ENCODE data around the gene CCHCR1.
"Not testable (repeated sequence)": the region's sequence is repeated elsewhere in the genome, so short reads cannot be mapped to it uniquely, and the experiment has no call there.

Gene CCHCR1, protein sequence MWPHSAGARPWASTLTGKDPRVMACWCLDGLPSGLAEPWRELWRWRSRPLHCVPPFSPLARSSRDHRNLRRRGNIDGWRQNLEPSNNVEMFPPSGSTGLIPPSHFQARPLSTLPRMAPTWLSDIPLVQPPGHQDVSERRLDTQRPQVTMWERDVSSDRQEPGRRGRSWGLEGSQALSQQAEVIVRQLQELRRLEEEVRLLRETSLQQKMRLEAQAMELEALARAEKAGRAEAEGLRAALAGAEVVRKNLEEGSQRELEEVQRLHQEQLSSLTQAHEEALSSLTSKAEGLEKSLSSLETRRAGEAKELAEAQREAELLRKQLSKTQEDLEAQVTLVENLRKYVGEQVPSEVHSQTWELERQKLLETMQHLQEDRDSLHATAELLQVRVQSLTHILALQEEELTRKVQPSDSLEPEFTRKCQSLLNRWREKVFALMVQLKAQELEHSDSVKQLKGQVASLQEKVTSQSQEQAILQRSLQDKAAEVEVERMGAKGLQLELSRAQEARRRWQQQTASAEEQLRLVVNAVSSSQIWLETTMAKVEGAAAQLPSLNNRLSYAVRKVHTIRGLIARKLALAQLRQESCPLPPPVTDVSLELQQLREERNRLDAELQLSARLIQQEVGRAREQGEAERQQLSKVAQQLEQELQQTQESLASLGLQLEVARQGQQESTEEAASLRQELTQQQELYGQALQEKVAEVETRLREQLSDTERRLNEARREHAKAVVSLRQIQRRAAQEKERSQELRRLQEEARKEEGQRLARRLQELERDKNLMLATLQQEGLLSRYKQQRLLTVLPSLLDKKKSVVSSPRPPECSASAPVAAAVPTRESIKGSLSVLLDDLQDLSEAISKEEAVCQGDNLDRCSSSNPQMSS

DNA sequence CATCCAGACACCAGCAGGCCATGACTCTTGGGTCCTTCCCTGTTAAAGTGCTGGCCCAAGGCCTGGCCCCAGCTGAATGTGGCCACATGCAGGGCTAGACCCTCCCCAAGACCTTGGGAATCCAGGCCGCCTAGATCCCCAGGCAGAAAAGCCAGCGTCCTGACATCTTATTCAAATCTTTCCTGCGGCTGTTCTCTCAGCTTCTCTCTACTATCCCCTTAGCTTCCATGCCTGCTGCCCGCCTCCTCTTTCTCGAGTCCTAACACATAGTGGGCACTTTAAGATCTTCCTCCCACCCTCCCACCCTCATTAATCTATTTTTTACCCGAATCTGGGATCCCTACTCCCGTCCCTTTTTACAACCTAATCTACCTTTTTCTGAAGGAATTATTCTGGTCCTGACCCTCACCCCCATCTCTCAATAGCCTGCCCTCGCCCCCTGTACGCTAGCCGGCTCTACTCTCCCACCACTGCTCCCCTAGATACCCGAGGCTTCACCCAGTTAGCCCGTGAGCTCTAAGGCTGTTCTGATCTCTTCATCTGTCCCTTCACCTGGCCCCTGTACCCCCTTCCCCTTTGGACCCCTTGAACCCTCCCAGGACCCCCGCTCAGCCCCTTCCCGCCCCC, at the start of gene CCHCR1:
CCHCR1 (minus strand) TSS at position 290 of the 627 bp plus-strand sequence; CDS start at position 88, 202 bp downstream.
- peaks cover 84% of the 10 kb centered on the region for H3K36me3 Mint-ChIP-seq (ENCODE audit: low read depth)
- H3K27me3 Mint-ChIP-seq = no peaks in the 10 kb centered on the region
- DNase-seq = peak; percentile 36
- peak within 1 kb of the TSS; percentile 90 for H3K4me3 Mint-ChIP-seq
- H3K27ac Mint-ChIP-seq = peak within 1 kb of the TSS; percentile 95
- H3K4me1 Mint-ChIP-seq (ENCODE audit: low read depth) = peaks cover 30% of the 10 kb centered on the region
- no peaks in the 10 kb centered on the region for H3K9me3 Mint-ChIP-seq

DNA sequence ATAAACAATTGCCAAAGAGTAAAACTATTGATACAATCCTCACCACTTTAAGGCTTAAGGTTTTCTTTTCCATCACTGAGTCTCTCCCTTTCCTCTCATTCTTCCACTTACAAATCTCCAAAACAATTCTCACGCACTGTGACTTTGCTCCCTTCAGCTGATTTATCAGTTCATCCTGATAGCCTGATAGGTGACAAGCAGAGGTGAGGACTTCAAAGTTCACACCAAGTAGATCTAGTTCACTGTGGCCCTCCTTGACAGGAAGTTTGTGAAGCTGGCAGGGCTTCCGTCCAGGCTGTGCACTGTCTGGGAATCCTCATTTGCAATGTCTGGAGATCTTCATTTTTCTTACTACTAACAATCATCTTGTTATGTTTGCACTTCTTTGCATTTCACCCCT, 48.0 kb upstream of the CCHCR1 start:
- H3K9me3 Mint-ChIP-seq = peaks cover 5% of the 10 kb centered on the region
- DNase-seq = no peak
- H3K36me3 Mint-ChIP-seq (ENCODE audit: low read depth) = peaks cover 7% of the 10 kb centered on the region
- no peak overlapping the region for H3K4me3 Mint-ChIP-seq
- H3K27me3 Mint-ChIP-seq = no peaks in the 10 kb centered on the region
- peaks cover 51% of the 10 kb centered on the region for H3K4me1 Mint-ChIP-seq (ENCODE audit: low read depth)
- H3K27ac Mint-ChIP-seq = peak overlapping the region; percentile 45

DNA sequence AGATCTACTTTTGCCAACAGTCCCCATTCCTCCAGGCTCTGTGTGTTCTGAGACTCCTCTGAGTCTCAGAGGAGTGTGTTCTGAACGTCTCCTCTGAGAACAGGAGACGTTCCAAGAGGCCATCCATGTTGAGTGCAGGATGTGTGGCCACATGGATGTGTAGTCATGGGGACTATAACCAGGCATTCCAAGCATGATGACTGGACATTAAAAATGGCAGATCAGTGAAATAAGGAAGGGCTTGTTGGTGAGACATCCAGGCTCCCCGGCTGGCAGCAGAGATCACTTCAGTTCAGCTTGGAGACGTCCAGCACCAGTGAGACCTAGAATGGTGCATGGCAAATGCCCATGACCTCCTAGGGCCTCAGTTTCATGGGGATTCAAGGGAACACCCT, 47.1 kb upstream of the CCHCR1 start:
- Mint-ChIP-seq H3K4me3 (peak overlapping the region; percentile 87), H3K4me1 (ENCODE audit: low read depth) (peaks cover 59% of the 10 kb centered on the region)

DNA sequence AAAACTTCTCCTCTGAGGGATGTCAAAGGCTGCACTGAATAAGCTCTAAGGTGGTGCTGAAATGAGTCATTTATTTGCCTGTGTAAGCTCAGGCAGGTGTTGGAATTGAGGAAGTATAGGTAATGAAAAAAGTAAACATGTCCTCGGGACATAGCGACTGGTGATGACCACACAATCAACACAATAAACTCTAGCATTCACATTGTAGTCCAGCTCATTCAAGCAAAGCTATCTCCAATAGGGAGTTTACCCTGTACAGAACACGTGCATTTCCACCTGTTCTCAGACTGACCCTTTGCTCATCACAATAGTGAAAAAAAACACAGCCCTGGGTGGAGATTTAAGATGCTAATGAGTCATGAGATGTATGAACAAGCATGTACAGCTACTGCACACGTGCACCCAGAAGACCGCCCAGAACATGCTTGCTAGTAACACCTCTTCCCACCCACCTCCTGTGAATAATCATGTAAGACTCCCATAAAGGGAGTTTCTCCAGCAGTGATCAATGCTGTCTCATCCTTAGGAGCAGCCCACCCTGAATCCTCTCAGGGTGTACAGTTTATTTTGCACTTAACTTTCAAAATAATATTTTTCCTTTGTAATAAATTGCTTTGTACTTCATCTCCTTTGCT, 45.9 kb upstream of the CCHCR1 start:
- Mint-ChIP-seq H3K27ac (peak overlapping the region; percentile 99), H3K27me3 (no peaks in the 10 kb centered on the region), H3K36me3 (ENCODE audit: low read depth) (peaks cover 11% of the 10 kb centered on the region), H3K4me3 (peak overlapping the region; percentile 87), H3K4me1 (ENCODE audit: low read depth) (peaks cover 71% of the 10 kb centered on the region), H3K9me3 (peaks cover 5% of the 10 kb centered on the region)
- DNase-seq = peak; percentile 64

More for the DNA sequence above, 47.1 kb upstream of the CCHCR1 start:
- Mint-ChIP-seq H3K27me3 (no peaks in the 10 kb centered on the region), H3K27ac (peak overlapping the region; percentile 99), H3K9me3 (peaks cover 5% of the 10 kb centered on the region), H3K36me3 (ENCODE audit: low read depth) (peaks cover 11% of the 10 kb centered on the region)
- no peak for DNase-seq

DNA sequence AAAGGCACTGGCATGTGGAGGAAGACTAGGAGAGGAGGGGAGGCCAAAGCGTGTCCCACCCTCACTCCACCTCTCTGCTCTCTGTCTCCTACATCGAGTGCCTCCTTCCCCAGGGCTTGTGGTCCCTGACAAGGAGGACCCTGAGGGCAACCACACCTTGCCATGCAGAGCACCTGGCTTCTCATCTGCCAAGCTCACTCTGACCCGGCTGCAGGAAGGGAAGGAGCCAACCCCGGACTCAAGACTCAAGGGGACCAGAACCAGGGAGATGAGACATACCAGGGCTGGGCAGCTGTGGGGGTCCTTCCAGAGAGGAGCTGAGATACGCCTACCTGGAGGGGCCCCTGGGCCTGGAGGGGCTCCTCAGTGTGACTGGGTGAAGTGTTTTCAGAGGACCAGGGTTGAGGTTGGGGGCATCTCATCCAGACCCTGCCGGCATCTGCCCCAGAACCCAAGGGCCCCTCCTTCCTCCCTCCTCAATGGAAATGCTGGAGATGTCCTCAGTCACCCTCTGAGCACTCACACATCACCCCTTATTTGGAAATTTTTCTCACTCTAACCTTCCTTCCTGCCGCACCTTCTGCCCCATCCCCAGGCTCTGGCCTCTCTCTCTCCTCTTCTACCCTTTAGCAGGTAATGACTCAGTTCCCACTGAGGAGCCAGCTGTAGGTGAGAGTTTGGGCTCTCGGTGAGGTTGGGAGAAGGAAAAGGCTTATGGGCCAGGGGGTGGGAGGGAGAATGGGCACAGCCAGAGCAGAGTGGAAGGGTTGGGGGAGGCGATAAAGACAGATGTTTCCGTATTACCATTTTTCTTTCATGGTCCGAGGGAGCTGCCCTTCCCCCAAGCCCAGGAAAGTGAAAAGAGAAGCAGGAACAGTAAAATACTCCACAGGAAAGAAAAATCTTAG, 44.9 kb upstream of the CCHCR1 start:
- Mint-ChIP-seq H3K4me1 (ENCODE audit: low read depth) (peaks cover 71% of the 10 kb centered on the region), H3K27me3 (no peaks in the 10 kb centered on the region), H3K36me3 (ENCODE audit: low read depth) (peaks cover 16% of the 10 kb centered on the region), H3K9me3 (peaks cover 5% of the 10 kb centered on the region), H3K4me3 (peak overlapping the region; percentile 87), H3K27ac (peak overlapping the region; percentile 99)
- DNase-seq = peak; percentile 38

DNA sequence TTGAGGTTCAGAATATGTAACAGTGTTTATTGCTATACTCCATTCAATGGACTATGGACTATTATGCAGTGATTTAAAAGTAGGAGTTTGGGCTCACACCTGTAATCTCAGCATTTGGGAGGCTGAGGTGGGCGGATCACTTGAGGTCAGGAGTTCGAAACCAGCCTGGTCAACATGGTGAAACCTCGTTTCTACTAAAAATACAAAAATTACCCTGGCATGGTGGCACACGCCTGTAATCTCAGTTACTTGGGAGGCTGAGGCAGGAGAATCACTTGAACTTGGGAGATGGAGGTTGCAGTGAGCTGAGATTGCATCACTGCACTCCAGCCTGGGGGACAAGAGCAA, 41.5 kb upstream of the CCHCR1 start:
- H3K27me3 Mint-ChIP-seq, H3K9me3 Mint-ChIP-seq, DNase-seq: not testable (repeated sequence)
- H3K4me3 Mint-ChIP-seq = peak overlapping the region; percentile 85
- peak overlapping the region; percentile 44 for H3K27ac Mint-ChIP-seq
- peaks cover 16% of the 10 kb centered on the region for H3K36me3 Mint-ChIP-seq (ENCODE audit: low read depth)
- peaks cover 74% of the 10 kb centered on the region for H3K4me1 Mint-ChIP-seq (ENCODE audit: low read depth)

DNA sequence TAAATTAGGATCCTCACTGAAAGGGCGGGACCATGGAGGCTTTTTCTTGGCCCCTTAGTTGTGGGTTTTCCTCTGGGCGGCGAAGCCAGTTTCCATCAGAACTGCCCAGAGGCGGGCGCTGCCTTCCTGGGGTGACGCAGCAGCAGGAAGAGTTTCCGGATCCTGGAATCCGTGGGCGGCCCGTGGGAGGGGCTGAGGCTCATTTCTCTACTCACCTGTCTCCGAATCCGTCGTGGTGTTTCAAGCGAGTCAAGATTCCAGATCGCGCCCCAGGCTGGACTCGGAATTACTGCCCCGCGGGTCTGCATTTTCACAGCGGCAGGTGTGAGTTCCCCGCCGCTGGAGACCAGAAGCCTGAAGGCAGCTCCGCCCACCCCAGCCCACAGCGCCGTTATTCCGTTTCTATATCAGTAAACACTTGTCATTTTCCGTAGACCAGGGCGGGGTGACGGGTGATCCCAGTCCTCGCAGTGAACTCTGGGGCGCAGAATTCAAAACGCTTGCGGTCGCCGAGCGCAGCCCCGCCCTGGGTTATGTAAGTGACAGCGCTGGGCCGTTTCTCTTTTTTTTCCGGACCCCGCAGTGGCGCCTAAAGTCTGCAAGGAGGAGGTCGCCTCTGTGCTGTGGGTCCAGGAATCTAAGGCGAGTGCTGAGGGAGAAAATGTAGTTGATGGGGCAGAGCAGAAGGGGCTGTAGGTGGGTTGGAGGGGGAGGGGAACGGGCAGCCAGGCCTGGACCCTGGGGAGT, 40.1 kb upstream of the CCHCR1 start:
- Mint-ChIP-seq H3K4me1 (ENCODE audit: low read depth) (peaks cover 61% of the 10 kb centered on the region), H3K9me3 (peaks cover 5% of the 10 kb centered on the region), H3K27me3 (no peaks in the 10 kb centered on the region), H3K27ac (peak overlapping the region; percentile 97), H3K4me3 (peak overlapping the region; percentile 85), H3K36me3 (ENCODE audit: low read depth) (peaks cover 16% of the 10 kb centered on the region)
- peak; percentile 91 for DNase-seq

DNA sequence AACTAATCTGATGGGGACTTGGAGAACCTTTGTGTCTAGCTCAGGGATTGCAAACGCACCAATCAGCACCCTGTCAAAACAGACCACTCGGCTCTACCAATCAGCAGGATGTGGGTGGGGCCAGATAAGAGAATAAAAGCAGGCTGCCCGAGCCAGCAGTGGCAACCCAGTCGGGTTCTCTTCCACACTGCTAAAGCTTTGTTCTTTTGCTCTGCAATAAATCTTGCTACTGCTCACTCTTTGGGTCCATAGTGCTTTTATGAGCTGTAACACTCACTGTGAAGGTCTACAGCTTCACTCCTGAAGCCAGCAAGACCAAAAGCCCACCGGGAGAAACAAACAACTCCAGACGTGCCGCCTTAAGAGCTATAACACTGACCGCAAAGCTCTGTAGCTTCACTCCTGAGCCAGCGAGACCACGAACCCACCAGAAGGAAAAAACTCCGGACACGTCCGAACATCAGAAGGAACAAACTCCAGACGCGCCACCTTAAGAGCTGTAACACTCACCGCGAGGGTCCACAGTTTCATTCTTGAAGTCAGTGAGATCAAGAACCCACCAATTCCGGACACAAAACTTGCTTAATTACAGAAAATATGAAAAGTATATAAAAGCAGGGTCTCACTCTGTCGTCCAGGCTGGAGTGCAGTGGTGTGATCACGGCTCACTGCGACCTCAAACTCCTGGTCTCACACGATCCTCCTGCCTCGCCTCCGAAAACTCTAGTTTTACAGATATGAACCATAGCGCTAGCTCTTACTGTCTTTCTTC, 38.8 kb upstream of the CCHCR1 start:
- not testable (repeated sequence) for DNase-seq, H3K27me3 Mint-ChIP-seq, H3K9me3 Mint-ChIP-seq
- peak overlapping the region; percentile 85 for H3K4me3 Mint-ChIP-seq
- H3K27ac Mint-ChIP-seq = peak overlapping the region; percentile 97
- H3K36me3 Mint-ChIP-seq (ENCODE audit: low read depth) = peaks cover 14% of the 10 kb centered on the region
- peaks cover 48% of the 10 kb centered on the region for H3K4me1 Mint-ChIP-seq (ENCODE audit: low read depth)

DNA sequence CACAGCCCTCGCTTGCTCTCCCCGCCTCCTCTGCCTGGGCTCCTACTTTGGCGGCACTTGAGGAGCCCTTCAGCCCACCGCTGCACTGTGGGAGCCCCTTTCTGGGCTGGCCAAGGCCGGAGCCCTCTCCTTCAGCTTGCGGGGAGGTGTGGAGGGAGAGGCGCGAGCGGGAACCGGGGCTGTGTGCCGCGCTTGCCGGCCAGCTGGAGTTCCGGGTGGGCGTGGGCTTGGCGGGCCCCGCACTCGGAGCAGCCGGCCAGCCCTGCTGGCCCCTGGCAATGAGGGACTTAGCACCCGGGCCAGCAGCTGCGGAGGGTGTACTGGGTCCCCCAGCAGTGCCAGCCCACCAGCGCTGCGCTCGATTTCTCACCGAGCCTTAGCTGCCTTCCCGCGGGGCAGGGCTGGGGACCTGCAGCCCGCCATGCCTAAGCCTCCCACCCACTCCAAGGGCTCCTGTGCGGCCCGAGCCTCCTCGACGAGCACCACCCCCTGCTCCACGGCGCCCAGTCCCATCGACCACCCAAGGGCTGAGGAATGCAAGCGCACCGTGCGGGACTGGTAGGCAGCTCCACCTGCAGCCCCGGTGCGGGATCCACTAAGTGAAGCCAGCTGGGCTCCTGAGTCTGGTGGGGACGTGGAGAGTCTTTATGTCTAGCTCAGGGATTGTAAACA, 37.8 kb upstream of the CCHCR1 start:
- H3K27ac Mint-ChIP-seq; H3K27me3 Mint-ChIP-seq; DNase-seq; H3K36me3 Mint-ChIP-seq (ENCODE audit: low read depth); H3K4me3 Mint-ChIP-seq; H3K9me3 Mint-ChIP-seq: not testable (repeated sequence)
- peaks cover 41% of the 10 kb centered on the region for H3K4me1 Mint-ChIP-seq (ENCODE audit: low read depth)

DNA sequence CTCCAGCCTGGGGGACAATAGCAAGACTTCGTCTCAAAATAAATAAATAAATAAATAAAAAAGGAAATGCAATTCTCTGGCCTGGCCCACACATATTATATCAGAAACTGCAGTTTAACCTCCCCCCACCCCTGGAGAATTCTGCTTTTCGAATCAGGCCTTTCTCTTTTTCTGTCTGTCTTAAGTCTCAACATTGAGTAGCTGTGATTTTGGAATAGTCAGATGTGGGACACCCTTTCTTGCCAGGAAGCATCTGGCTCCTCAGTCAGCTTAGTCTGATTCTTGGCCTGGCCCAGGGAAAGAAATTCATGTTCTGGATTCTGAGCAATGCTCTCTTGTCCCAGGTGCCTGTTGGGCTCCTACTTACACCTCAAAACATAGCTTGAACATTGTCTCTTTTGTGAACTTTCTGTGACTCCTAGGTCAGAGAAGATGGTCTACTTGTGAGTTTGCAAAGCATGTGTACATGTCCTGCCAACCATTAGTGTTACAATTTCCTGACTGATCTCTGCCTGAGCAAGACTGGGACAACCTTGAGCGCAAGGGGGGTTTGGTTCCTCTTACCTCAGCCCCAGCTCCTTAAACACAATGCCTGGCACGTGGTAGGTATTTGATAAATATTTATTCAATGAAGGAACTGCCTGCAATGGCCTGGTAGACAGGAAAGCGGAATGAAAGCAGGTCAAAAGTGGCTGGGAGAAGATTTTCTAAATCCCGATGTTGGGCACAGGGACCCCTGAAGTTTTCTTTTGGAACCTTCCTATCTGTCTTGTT, 36.6 kb upstream of the CCHCR1 start:
- H3K36me3 Mint-ChIP-seq (ENCODE audit: low read depth) = peaks cover 5% of the 10 kb centered on the region
- no peaks in the 10 kb centered on the region for H3K9me3 Mint-ChIP-seq
- H3K4me3 Mint-ChIP-seq = no peak overlapping the region
- no peak for DNase-seq
- H3K27ac Mint-ChIP-seq = peak overlapping the region; percentile 63
- H3K27me3 Mint-ChIP-seq = no peaks in the 10 kb centered on the region
- H3K4me1 Mint-ChIP-seq (ENCODE audit: low read depth) = peaks cover 30% of the 10 kb centered on the region

DNA sequence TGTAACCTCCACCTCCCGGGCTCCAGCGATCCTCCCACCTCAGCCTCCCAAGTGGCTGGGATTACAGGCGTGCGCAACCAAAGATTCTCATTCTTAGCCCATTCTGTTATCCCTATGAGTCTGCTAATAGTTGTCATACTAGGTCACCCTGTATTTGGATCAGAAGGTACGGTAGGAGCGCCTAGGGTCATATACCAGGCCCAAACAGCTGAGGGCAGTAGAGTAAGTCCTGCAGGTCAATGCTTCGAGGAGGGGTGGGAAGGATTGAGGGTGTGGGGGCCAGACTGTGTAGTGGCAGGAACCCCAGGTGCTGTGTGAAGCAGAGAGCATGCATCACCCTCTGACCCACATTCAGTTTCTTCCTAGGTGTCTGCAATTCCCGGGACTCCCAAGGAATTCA, 35.6 kb upstream of the CCHCR1 start:
- no peaks in the 10 kb centered on the region for H3K9me3 Mint-ChIP-seq
- H3K4me3 Mint-ChIP-seq = no peak overlapping the region
- peaks cover 5% of the 10 kb centered on the region for H3K36me3 Mint-ChIP-seq (ENCODE audit: low read depth)
- peaks cover 23% of the 10 kb centered on the region for H3K4me1 Mint-ChIP-seq (ENCODE audit: low read depth)
- no peak overlapping the region for H3K27ac Mint-ChIP-seq
- no peak for DNase-seq
- no peaks in the 10 kb centered on the region for H3K27me3 Mint-ChIP-seq

Data from activated T-cell treated with anti-CD3 and anti-CD28 coated beads, Interleukin-2, amount 50 U/mL, for 24 hours (primary cell).